H9 (cell line): ENCODE results near the gene MYL6B. TPM values are rescaled to one million over a fixed set of nuclear protein-coding genes. Genes with fewer than 3 reads are reported as not detected.

ENCODE experiments used
- DNase-seq: peaks from one replicate; pipeline ENCODE4 v3.0.0-alpha.2; 2017
- H2AFZ ChIP-seq: one replicate; pipeline ENCODE4 v1.6.1; 2013; ENCODE audit warnings: mild to moderate bottlenecking, low read length, control low read depth, moderate library complexity
- H2AK5ac ChIP-seq: 2 replicates; pipeline ENCODE4 v1.6.1; 2013; ENCODE audit warnings: low read length, control low read depth, mixed read lengths; ENCODE audit not compliant: insufficient read length
- H2BK120ac ChIP-seq: one replicate; pipeline ENCODE4 v1.6.1; 2013; ENCODE audit warnings: low read depth, mild to moderate bottlenecking, low read length, control low read depth, inconsistent platforms; ENCODE audit not compliant: poor library complexity, severe bottlenecking
- H2BK12ac ChIP-seq: 2 replicates; pipeline ENCODE4 v1.6.1; 2013; ENCODE audit warnings: low read length, control low read depth, mixed read lengths, low read depth; ENCODE audit not compliant: insufficient read length
- H2BK15ac ChIP-seq: 2 replicates; pipeline ENCODE4 v1.6.1; 2013; ENCODE audit warnings: low read depth, low read length, control low read depth
- H2BK20ac ChIP-seq: one replicate; pipeline ENCODE4 v1.6.1; 2013; ENCODE audit warnings: low read depth, mild to moderate bottlenecking, low read length, control low read depth, inconsistent platforms; ENCODE audit not compliant: poor library complexity, severe bottlenecking
- H2BK5ac ChIP-seq: 2 replicates; pipeline ENCODE4 v1.6.1; 2013; ENCODE audit warnings: low read length, control low read depth, mixed read lengths; ENCODE audit not compliant: insufficient read length
- H3K14ac ChIP-seq: 2 replicates; pipeline ENCODE4 v1.6.1; 2013; ENCODE audit warnings: low read length, control low read depth; ENCODE audit not compliant: insufficient read depth
- H3K18ac ChIP-seq: 2 replicates; pipeline ENCODE4 v1.6.1; 2013; ENCODE audit warnings: low read depth, mild to moderate bottlenecking, mixed read lengths, low read length, control low read depth; ENCODE audit not compliant: insufficient read length
- H3K23ac ChIP-seq: 2 replicates; pipeline ENCODE4 v1.6.1; 2013; ENCODE audit warnings: low read length, control low read depth, mixed read lengths, low read depth; ENCODE audit not compliant: insufficient read length
- H3K23me2 ChIP-seq: 2 replicates; pipeline ENCODE4 v1.6.1; 2013; ENCODE audit warnings: low read depth, mild to moderate bottlenecking, mixed read lengths, low read length, control low read depth; ENCODE audit not compliant: insufficient read length, poor library complexity, severe bottlenecking
- H3K27ac ChIP-seq: 2 replicates; pipeline ENCODE4 v1.5.1; 2013; ENCODE audit warnings: low read length, control low read depth, mixed read lengths, low read depth; ENCODE audit not compliant: insufficient read length
- H3K27me3 ChIP-seq: 2 replicates; pipeline ENCODE4 v1.6.1; 2013; ENCODE audit warnings: low read length, control low read depth, inconsistent platforms; ENCODE audit not compliant: insufficient read depth
- H3K4ac ChIP-seq: 2 replicates; pipeline ENCODE4 v1.6.1; 2013; ENCODE audit warnings: low read depth, mild to moderate bottlenecking, control low read depth, inconsistent platforms, low read length, moderate library complexity
- H3K4me1 ChIP-seq: 2 replicates; pipeline ENCODE4 v1.6.1; 2013; ENCODE audit warnings: low read length, control low read depth, inconsistent platforms; ENCODE audit not compliant: insufficient read depth
- H3K4me2 ChIP-seq: 2 replicates; pipeline ENCODE4 v1.6.1; 2013; ENCODE audit warnings: low read length, control low read depth, mixed read lengths; ENCODE audit not compliant: insufficient read length, insufficient read depth
- H3K56ac ChIP-seq: 2 replicates; pipeline ENCODE4 v1.6.1; 2013; ENCODE audit warnings: low read depth, mild to moderate bottlenecking, mixed read lengths, low read length, control low read depth; ENCODE audit not compliant: insufficient read length
- H3K79me1 ChIP-seq: 2 replicates; pipeline ENCODE4 v1.6.1; 2013; ENCODE audit warnings: low read depth, mild to moderate bottlenecking, moderate library complexity, low read length, control low read depth, inconsistent platforms; ENCODE audit not compliant: insufficient read depth, poor library complexity, severe bottlenecking
- H3K79me2 ChIP-seq: 2 replicates; pipeline ENCODE4 v1.6.1; 2013; ENCODE audit warnings: low read length, control low read depth, inconsistent platforms; ENCODE audit not compliant: insufficient read depth
- H3K9ac ChIP-seq: 2 replicates; pipeline ENCODE4 v1.6.1; 2013; ENCODE audit warnings: low read length, control low read depth, mixed read lengths; ENCODE audit not compliant: insufficient read length; ENCODE audit errors: extremely low read depth
- H3K9me3 ChIP-seq: one replicate; pipeline ENCODE4 v1.6.1; 2013; ENCODE audit warnings: low read depth, low read length, inconsistent platforms; ENCODE audit not compliant: control insufficient read depth
- H3T11ph ChIP-seq: one replicate; pipeline ENCODE4 v1.6.1; 2013; ENCODE audit warnings: mild to moderate bottlenecking, low read length, control low read depth, inconsistent platforms
- H4K20me1 ChIP-seq: one replicate; pipeline ENCODE4 v1.6.1; 2013; ENCODE audit not compliant: control insufficient read depth, insufficient read length, insufficient read depth
- H4K5ac ChIP-seq: 2 replicates; pipeline ENCODE4 v1.6.1; 2013; ENCODE audit warnings: low read depth, mild to moderate bottlenecking, mixed read lengths, low read length, control low read depth; ENCODE audit not compliant: insufficient read length
- H4K8ac ChIP-seq: replicated peaks from 2 replicates; pipeline ENCODE4 v1.6.1; 2013; ENCODE audit warnings: low read length, control low read depth, mixed read lengths, low read depth; ENCODE audit not compliant: insufficient read length
- H4K91ac ChIP-seq: 2 replicates; pipeline ENCODE4 v1.6.1; 2013; ENCODE audit warnings: low read depth, mild to moderate bottlenecking, moderate library complexity, mixed read lengths, low read length, control low read depth; ENCODE audit not compliant: insufficient read length
- H3K27ac Mint-ChIP-seq, 3 experiments: 2 replicates in 2 of 3; 3 replicates in 1 of 3; pipeline ENCODE4 v1.8.0; 2020 to 2021; ENCODE audit warnings: mixed read lengths in 3 of 3, mild to moderate bottlenecking in 1 of 3, moderate library complexity in 1 of 3
- H3K27me3 Mint-ChIP-seq: 2 replicates; pipeline ENCODE4 v1.8.0; 2021; ENCODE audit warnings: low read depth, mild to moderate bottlenecking, moderate library complexity, mixed read lengths
- H3K36me3 Mint-ChIP-seq, 3 experiments: 2 replicates in 2 of 3; 3 replicates in 1 of 3; pipeline ENCODE4 v1.8.0; 2020 to 2021; ENCODE audit warnings: low read depth in 3 of 3, mixed read lengths in 3 of 3; ENCODE audit not compliant: insufficient read depth in 1 of 3
- H3K4me1 Mint-ChIP-seq, 2 experiments: 2 replicates each; pipeline ENCODE4 v1.8.0; 2020; ENCODE audit warnings: mixed read lengths in 2 of 2
- H3K4me3 Mint-ChIP-seq, 2 experiments: 2 replicates in 1 of 2; 3 replicates in 1 of 2; pipeline ENCODE4 v1.8.0; 2020 to 2021; ENCODE audit warnings: mild to moderate bottlenecking in 2 of 2, mixed read lengths in 2 of 2, moderate library complexity in 1 of 2
- H3K9me3 Mint-ChIP-seq, 2 experiments: 2 replicates in 1 of 2; 3 replicates in 1 of 2; pipeline ENCODE4 v1.8.0; 2020; ENCODE audit warnings: mild to moderate bottlenecking in 2 of 2, mixed read lengths in 2 of 2, moderate library complexity in 1 of 2
- CTCF ChIP-seq: fragments of 200-600 bp; sonication (generic); conservative IDR thresholded peaks from 3 replicates; pipeline ENCODE4 v1.8.0; 2021; ENCODE audit warnings: antibody characterized with exemption, mild to moderate bottlenecking
- WGBS: extraction: QIAGEN DNeasy Blood & Tissue Kit; methylation state at CpG from one replicate; pipeline ENCODE4 v1.1.7; 2013; ENCODE audit warnings: missing lambda C conversion rate, low lambda C conversion rate, mixed read lengths; ENCODE audit not compliant: insufficient read length; ENCODE audit errors: extremely low coverage; 5-methylcytosine and 5-hydroxymethylcytosine counted together
- total RNA-seq: library from RNA; stranded (reverse); gene quantifications from 2 replicates; pipeline ENCODE4 v1.2.1, GENCODE V29; 2021

Gene MYL6B
- total RNA-seq, 1 experiment from 2014 or later: 165 TPM

DNA sequence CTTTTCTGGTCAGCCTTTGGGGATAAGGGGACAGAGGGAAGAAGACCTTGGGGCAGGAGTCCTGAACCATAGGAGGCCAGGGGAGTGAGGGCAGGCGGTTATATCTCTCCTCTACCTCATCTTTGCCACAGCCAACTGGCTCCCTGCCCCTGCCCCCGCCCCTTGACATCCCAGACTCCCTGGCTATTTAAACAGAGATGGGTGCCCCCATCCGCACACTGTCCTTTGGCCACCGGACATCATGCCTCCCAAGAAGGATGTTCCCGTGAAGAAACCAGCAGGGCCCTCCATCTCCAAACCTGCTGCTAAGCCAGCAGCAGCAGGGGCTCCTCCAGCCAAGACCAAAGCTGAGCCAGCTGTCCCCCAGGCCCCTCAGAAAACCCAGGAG lies 1.3 kb downstream of the MYL6B start:
- Histone ChIP-seq H2BK15ac (no peak overlapping the region), H4K5ac (no peak overlapping the region), H3K14ac (no peak overlapping the region), H3K23me2 (peaks cover 16% of the 10 kb centered on the region), H3K23ac (no peak overlapping the region), H2BK20ac (no peak overlapping the region), H2AK5ac (no peak overlapping the region), H3K4me2 (peak overlapping the region; percentile 83), H3K56ac (no peak overlapping the region), H3K9me3 (no peaks in the 10 kb centered on the region), H3K4ac (no peak overlapping the region), H3K27me3 (no peaks in the 10 kb centered on the region), H3K27ac (no peak overlapping the region), H2BK120ac (no peak overlapping the region), H3K18ac (no peak overlapping the region), H4K91ac (no peak overlapping the region), H3K79me2 (peaks cover under 1% of the 10 kb centered on the region; the same call in 1 of the 2 replicates), H3K79me1 (no peaks in the 10 kb centered on the region), H3T11ph (no peak overlapping the region), H2BK12ac (no peak overlapping the region), H3K9ac (no peak overlapping the region), H4K20me1 (no peaks in the 10 kb centered on the region), H2AFZ (no peak overlapping the region), H2BK5ac (no peak overlapping the region), H4K8ac (no peak overlapping the region), H3K4me1 (0 out of 2 replicates have a peak, but pooled peaks cover 2% of the 10 kb centered on the region)
- Mint-ChIP-seq H3K4me1 (peaks cover 26 to 35% of the 10 kb centered on the region in 2 experiments), H3K27me3 (peaks cover 4% of the 10 kb centered on the region; the same call in 1 of the 2 replicates), H3K36me3 (peaks cover 18 to 27% (median 27%) of the 10 kb centered on the region in 3 experiments; a peak in 6 of 7 replicates), H3K4me3 (peak overlapping the region; percentile 90 to 95), H3K9me3 (peaks cover 0 to 1% of the 10 kb centered on the region in 2 experiments; a peak in 1 of 5 replicates), H3K27ac (peak overlapping the region in 1 of 3 experiments; percentile 23; a peak in 1 of 7 replicates)
- no peak for TF ChIP-seq CTCF
- no peak for DNase-seq
- no CpG with 5 or more reads among the region's 5 CpGs for WGBS
